Measurements from ENCODE around the gene TECPR1. TPM values are rescaled to one million over a fixed set of nuclear protein-coding genes. Genes with fewer than 3 reads are reported as not detected.
A peak's percentile ranks its signal among the peaks of the same experiment; 100 is the strongest.

TECPR1 gene
- total and polyA plus RNA-seq, 2 experiments from 2014 or later, result 4.6 to 24.4 TPM

DNA sequence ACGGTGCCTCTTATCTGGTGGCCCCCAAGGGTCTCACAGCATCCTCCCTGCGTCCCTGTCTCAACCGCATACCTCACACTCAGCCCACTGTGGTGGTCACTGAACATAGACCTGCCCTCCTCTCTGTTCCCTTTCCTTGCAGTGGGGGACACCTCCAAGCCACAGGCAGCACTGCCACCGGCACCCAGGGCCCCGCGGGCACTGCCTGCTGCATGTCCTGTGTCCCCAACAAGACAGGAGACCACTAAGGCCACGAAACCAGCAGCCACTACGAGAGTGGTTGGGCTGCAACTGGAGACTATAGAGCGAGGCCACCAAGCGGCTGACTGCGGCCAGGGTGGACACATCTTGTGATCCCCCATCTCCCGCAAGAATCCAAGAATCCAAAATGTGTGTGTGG lies 44.8 kb upstream of the TECPR1 start:
- peaks cover 13% of the 10 kb centered on the region; the same call in 1 of the 2 replicates for H3K4me1 ChIP-seq (ENCODE audit: insufficient read depth)
- DNase-seq (ENCODE audit: low spot score), result no peak
- H3K4me2 ChIP-seq, result no peak overlapping the region
- H3K27ac Mint-ChIP-seq, result 0 out of 2 replicates have a peak overlapping the region, but pooled peaks have one; percentile 25
- TF ChIP-seq, protein P1, sequence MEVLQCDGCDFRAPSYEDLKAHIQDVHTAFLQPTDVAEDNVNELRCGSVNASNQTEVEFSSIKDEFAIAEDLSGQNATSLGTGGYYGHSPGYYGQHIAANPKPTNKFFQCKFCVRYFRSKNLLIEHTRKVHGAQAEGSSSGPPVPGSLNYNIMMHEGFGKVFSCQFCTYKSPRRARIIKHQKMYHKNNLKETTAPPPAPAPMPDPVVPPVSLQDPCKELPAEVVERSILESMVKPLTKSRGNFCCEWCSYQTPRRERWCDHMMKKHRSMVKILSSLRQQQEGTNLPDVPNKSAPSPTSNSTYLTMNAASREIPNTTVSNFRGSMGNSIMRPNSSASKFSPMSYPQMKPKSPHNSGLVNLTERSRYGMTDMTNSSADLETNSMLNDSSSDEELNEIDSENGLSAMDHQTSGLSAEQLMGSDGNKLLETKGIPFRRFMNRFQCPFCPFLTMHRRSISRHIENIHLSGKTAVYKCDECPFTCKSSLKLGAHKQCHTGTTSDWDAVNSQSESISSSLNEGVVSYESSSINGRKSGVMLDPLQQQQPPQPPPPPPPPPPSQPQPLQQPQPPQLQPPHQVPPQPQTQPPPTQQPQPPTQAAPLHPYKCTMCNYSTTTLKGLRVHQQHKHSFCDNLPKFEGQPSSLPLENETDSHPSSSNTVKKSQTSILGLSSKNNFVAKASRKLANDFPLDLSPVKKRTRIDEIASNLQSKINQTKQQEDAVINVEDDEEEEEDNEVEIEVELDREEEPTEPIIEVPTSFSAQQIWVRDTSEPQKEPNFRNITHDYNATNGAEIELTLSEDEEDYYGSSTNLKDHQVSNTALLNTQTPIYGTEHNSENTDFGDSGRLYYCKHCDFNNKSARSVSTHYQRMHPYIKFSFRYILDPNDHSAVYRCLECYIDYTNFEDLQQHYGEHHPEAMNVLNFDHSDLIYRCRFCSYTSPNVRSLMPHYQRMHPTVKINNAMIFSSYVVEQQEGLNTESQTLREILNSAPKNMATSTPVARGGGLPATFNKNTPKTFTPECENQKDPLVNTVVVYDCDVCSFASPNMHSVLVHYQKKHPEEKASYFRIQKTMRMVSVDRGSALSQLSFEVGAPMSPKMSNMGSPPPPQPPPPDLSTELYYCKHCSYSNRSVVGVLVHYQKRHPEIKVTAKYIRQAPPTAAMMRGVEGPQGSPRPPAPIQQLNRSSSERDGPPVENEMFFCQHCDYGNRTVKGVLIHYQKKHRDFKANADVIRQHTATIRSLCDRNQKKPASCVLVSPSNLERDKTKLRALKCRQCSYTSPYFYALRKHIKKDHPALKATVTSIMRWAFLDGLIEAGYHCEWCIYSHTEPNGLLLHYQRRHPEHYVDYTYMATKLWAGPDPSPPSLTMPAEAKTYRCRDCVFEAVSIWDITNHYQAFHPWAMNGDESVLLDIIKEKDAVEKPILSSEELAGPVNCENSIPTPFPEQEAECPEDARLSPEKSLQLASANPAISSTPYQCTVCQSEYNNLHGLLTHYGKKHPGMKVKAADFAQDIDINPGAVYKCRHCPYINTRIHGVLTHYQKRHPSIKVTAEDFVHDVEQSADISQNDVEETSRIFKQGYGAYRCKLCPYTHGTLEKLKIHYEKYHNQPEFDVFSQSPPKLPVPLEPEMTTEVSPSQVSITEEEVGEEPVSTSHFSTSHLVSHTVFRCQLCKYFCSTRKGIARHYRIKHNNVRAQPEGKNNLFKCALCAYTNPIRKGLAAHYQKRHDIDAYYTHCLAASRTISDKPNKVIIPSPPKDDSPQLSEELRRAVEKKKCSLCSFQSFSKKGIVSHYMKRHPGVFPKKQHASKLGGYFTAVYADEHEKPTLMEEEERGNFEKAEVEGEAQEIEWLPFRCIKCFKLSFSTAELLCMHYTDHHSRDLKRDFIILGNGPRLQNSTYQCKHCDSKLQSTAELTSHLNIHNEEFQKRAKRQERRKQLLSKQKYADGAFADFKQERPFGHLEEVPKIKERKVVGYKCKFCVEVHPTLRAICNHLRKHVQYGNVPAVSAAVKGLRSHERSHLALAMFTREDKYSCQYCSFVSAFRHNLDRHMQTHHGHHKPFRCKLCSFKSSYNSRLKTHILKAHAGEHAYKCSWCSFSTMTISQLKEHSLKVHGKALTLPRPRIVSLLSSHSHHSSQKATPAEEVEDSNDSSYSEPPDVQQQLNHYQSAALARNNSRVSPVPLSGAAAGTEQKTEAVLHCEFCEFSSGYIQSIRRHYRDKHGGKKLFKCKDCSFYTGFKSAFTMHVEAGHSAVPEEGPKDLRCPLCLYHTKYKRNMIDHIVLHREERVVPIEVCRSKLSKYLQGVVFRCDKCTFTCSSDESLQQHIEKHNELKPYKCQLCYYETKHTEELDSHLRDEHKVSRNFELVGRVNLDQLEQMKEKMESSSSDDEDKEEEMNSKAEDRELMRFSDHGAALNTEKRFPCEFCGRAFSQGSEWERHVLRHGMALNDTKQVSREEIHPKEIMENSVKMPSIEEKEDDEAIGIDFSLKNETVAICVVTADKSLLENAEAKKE (CRISPR knock-in tag; IDR thresholded peaks at IDR 0.05), result no peak
- TF ChIP-seq, protein P2, sequence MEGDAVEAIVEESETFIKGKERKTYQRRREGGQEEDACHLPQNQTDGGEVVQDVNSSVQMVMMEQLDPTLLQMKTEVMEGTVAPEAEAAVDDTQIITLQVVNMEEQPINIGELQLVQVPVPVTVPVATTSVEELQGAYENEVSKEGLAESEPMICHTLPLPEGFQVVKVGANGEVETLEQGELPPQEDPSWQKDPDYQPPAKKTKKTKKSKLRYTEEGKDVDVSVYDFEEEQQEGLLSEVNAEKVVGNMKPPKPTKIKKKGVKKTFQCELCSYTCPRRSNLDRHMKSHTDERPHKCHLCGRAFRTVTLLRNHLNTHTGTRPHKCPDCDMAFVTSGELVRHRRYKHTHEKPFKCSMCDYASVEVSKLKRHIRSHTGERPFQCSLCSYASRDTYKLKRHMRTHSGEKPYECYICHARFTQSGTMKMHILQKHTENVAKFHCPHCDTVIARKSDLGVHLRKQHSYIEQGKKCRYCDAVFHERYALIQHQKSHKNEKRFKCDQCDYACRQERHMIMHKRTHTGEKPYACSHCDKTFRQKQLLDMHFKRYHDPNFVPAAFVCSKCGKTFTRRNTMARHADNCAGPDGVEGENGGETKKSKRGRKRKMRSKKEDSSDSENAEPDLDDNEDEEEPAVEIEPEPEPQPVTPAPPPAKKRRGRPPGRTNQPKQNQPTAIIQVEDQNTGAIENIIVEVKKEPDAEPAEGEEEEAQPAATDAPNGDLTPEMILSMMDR (conservative IDR thresholded peaks at IDR 0.05; ENCODE audit: low read depth in 2 of 2), result no peak
- TF ChIP-seq, protein P3, sequence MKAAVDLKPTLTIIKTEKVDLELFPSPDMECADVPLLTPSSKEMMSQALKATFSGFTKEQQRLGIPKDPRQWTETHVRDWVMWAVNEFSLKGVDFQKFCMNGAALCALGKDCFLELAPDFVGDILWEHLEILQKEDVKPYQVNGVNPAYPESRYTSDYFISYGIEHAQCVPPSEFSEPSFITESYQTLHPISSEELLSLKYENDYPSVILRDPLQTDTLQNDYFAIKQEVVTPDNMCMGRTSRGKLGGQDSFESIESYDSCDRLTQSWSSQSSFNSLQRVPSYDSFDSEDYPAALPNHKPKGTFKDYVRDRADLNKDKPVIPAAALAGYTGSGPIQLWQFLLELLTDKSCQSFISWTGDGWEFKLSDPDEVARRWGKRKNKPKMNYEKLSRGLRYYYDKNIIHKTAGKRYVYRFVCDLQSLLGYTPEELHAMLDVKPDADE (IDR thresholded peaks at IDR 0.05), result no peak
- TF ChIP-seq EZH2phosphoT487 (IDR thresholded peaks at IDR 0.05; ENCODE audit: unreplicated experiment) (no peak), CREB1 (CRISPR knock-in tag; IDR thresholded peaks at IDR 0.05; ENCODE audit: low read depth) (no peak), POLR2AphosphoS5 (IDR thresholded peaks at IDR 0.05; ENCODE audit: low read depth) (no peak), ZNF114 (CRISPR knock-in tag; IDR thresholded peaks at IDR 0.05) (no peak), EZH2 (IDR thresholded peaks at IDR 0.05; ENCODE audit: low read depth, unreplicated experiment) (no peak), JUNB (IDR thresholded peaks at IDR 0.05; ENCODE audit: unreplicated experiment) (no peak), NANOG (IDR thresholded peaks at IDR 0.05; ENCODE audit: borderline replicate concordance) (no peak), STAT1 (IDR thresholded peaks at IDR 0.05; ENCODE audit: unreplicated experiment) (no peak), ZNF331 (CRISPR knock-in tag; IDR thresholded peaks at IDR 0.05; ENCODE audit: low read depth) (no peak)
- TF ChIP-seq, protein P4, sequence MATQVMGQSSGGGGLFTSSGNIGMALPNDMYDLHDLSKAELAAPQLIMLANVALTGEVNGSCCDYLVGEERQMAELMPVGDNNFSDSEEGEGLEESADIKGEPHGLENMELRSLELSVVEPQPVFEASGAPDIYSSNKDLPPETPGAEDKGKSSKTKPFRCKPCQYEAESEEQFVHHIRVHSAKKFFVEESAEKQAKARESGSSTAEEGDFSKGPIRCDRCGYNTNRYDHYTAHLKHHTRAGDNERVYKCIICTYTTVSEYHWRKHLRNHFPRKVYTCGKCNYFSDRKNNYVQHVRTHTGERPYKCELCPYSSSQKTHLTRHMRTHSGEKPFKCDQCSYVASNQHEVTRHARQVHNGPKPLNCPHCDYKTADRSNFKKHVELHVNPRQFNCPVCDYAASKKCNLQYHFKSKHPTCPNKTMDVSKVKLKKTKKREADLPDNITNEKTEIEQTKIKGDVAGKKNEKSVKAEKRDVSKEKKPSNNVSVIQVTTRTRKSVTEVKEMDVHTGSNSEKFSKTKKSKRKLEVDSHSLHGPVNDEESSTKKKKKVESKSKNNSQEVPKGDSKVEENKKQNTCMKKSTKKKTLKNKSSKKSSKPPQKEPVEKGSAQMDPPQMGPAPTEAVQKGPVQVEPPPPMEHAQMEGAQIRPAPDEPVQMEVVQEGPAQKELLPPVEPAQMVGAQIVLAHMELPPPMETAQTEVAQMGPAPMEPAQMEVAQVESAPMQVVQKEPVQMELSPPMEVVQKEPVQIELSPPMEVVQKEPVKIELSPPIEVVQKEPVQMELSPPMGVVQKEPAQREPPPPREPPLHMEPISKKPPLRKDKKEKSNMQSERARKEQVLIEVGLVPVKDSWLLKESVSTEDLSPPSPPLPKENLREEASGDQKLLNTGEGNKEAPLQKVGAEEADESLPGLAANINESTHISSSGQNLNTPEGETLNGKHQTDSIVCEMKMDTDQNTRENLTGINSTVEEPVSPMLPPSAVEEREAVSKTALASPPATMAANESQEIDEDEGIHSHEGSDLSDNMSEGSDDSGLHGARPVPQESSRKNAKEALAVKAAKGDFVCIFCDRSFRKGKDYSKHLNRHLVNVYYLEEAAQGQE (IDR thresholded peaks at IDR 0.05; ENCODE audit: unreplicated experiment), result no peak
- no peaks in the 10 kb centered on the region for H3K9me3 Mint-ChIP-seq
- H3K79me2 ChIP-seq (replicated peaks; ENCODE audit: insufficient read depth), result 0 out of 2 replicates have a peak, but pooled peaks cover 6% of the 10 kb centered on the region
- H2AFZ ChIP-seq, result no peak overlapping the region
- H3K4me3 ChIP-seq, result no peak overlapping the region
- no peak overlapping the region for H3K27ac ChIP-seq (ENCODE audit: low read depth)
- H3F3A ChIP-seq (replicated peaks; ENCODE audit: low read depth), result peaks cover 10% of the 10 kb centered on the region; the same call in 1 of the 2 replicates
- H3K4me1 Mint-ChIP-seq, result peaks cover 15% of the 10 kb centered on the region
- no peaks in the 10 kb centered on the region for H3K9me2 ChIP-seq (ENCODE audit: insufficient read depth)
- no peak overlapping the region for H3K4me3 Mint-ChIP-seq
- peaks cover 18% of the 10 kb centered on the region; the same call in 1 of the 2 replicates for H4K20me1 ChIP-seq (replicated peaks; ENCODE audit: insufficient read depth)
- peaks cover 43% of the 10 kb centered on the region for H3K36me3 Mint-ChIP-seq (ENCODE audit: low read depth)
- no peaks in the 10 kb centered on the region for H3K27me3 ChIP-seq (ENCODE audit: insufficient read depth)
- no peak for ATAC-seq
- 0 out of 2 replicates have a peak, but pooled peaks cover 16% of the 10 kb centered on the region for H3K36me3 ChIP-seq (ENCODE audit: insufficient read depth)
- H3K27me3 Mint-ChIP-seq (ENCODE audit: insufficient read depth, low read depth, poor library complexity), result peaks cover 20% of the 10 kb centered on the region

Data from GM23338 (cell line).